ENCODE data around the gene NMNAT2. TPM values are rescaled to one million over a fixed set of nuclear protein-coding genes. Genes with fewer than 3 reads are reported as not detected.
A peak's percentile ranks its signal among the peaks of the same experiment; 100 is the strongest.

NMNAT2 gene
- total RNA-seq, 1 experiment from 2014 or later, result 8.8 TPM

DNA sequence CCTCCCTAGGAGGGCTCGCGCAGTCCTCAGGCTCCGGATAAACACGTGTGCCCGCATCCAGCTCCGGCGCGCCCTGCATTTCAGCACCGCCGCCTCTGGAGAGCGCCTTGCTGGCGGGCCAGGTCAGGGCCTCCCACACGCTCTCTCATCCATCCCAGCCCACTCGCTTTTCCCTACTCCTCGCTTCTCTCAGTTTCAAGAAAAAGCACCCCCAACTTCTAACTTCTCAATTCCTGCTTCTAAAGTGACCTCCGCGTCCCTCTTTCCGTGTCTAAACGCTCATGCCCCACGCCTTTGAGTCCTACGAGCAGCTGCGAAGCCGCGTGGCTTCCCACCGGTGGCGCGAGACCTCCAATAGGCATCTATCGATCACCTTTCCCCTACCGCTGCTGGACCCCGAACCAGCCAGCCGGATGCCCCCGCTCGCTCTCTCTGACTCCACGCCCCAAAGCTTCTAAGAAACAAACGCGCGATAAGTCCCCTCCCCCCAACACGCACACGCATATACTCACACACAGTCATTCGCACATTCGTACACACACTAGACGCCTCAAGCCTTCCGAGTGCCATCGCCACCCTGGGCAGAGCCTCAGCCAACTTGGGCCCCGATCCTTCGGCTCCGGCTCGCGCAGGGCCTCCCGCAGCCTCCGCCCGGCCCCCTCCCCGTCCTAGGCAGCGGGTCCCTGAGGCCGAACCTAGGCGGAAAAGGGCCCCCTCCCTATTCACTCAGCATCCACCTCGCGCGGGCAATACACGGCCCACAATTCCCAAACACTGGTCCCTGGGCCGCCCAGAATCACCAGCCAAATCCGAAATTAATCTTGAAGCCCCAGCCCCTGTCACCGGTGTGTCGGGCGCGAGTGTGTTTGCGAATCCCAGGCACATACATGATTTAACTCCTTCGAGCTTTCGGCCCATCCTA is 1.1 kb downstream of the NMNAT2 start (continued):
- TF ChIP-seq, protein P1, sequence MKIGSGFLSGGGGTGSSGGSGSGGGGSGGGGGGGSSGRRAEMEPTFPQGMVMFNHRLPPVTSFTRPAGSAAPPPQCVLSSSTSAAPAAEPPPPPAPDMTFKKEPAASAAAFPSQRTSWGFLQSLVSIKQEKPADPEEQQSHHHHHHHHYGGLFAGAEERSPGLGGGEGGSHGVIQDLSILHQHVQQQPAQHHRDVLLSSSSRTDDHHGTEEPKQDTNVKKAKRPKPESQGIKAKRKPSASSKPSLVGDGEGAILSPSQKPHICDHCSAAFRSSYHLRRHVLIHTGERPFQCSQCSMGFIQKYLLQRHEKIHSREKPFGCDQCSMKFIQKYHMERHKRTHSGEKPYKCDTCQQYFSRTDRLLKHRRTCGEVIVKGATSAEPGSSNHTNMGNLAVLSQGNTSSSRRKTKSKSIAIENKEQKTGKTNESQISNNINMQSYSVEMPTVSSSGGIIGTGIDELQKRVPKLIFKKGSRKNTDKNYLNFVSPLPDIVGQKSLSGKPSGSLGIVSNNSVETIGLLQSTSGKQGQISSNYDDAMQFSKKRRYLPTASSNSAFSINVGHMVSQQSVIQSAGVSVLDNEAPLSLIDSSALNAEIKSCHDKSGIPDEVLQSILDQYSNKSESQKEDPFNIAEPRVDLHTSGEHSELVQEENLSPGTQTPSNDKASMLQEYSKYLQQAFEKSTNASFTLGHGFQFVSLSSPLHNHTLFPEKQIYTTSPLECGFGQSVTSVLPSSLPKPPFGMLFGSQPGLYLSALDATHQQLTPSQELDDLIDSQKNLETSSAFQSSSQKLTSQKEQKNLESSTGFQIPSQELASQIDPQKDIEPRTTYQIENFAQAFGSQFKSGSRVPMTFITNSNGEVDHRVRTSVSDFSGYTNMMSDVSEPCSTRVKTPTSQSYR (CRISPR knock-in tag; IDR thresholded peaks at IDR 0.05), result 0 out of 2 replicates have a peak, but pooled peaks have one; percentile 74
- TF ChIP-seq EMX1 (CRISPR knock-in tag; IDR thresholded peaks at IDR 0.05) (no peak), NR1H2 (CRISPR knock-in tag; IDR thresholded peaks at IDR 0.05) (no peak), ATF1 (CRISPR knock-in tag; IDR thresholded peaks at IDR 0.05) (no peak)
- TF ChIP-seq, protein P2, sequence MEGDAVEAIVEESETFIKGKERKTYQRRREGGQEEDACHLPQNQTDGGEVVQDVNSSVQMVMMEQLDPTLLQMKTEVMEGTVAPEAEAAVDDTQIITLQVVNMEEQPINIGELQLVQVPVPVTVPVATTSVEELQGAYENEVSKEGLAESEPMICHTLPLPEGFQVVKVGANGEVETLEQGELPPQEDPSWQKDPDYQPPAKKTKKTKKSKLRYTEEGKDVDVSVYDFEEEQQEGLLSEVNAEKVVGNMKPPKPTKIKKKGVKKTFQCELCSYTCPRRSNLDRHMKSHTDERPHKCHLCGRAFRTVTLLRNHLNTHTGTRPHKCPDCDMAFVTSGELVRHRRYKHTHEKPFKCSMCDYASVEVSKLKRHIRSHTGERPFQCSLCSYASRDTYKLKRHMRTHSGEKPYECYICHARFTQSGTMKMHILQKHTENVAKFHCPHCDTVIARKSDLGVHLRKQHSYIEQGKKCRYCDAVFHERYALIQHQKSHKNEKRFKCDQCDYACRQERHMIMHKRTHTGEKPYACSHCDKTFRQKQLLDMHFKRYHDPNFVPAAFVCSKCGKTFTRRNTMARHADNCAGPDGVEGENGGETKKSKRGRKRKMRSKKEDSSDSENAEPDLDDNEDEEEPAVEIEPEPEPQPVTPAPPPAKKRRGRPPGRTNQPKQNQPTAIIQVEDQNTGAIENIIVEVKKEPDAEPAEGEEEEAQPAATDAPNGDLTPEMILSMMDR (IDR thresholded peaks at IDR 0.05), result no peak

DNA sequence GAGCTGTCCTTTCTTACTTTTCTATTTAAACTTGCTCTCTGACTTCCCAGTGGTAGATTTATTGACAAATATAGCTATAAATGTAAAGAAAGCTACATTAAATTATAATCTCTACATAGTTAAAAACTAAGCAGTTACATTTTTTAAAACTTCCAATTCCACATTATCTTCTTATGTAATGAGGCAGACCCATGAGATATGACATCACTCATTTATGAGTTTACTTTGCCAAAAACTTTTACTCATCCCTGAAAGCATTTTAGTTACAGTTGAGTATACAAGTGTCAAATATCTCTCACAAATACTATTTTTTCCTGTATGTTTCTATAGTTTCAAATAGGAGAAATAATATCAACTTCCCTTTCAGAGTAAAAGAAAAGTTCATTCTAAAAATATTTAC is 3.8 kb downstream of the NMNAT2 start:
- Mint-ChIP-seq H3K4me3 (no peak overlapping the region), H3K4me1 (peaks cover 32% of the 10 kb centered on the region), H3K27ac (no peak overlapping the region), H3K27me3 (ENCODE audit: low read depth) (peaks cover 40% of the 10 kb centered on the region), H3K36me3 (no peaks in the 10 kb centered on the region), H3K9me3 (peaks cover 3% of the 10 kb centered on the region)
- ATAC-seq, result no peak
- TF ChIP-seq ZNF263 (CRISPR knock-in tag; IDR thresholded peaks at IDR 0.05; ENCODE audit: low read depth) (no peak), ZNF416 (CRISPR knock-in tag; IDR thresholded peaks at IDR 0.05) (no peak), SP1 (CRISPR knock-in tag; conservative IDR thresholded peaks at IDR 0.05) (no peak), NFE2L1 (CRISPR knock-in tag; IDR thresholded peaks at IDR 0.05) (no peak), ZNF317 (CRISPR knock-in tag; IDR thresholded peaks at IDR 0.05; ENCODE audit: borderline replicate concordance, low read depth) (no peak)
- TF ChIP-seq, protein P3, sequence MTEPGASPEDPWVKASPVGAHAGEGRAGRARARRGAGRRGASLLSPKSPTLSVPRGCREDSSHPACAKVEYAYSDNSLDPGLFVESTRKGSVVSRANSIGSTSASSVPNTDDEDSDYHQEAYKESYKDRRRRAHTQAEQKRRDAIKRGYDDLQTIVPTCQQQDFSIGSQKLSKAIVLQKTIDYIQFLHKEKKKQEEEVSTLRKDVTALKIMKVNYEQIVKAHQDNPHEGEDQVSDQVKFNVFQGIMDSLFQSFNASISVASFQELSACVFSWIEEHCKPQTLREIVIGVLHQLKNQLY (CRISPR knock-in tag; IDR thresholded peaks at IDR 0.05), result no peak
- TF ChIP-seq, protein P4, sequence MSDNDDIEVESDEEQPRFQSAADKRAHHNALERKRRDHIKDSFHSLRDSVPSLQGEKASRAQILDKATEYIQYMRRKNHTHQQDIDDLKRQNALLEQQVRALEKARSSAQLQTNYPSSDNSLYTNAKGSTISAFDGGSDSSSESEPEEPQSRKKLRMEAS (CRISPR knock-in tag; IDR thresholded peaks at IDR 0.05), result no peak
- TF ChIP-seq, protein P5, sequence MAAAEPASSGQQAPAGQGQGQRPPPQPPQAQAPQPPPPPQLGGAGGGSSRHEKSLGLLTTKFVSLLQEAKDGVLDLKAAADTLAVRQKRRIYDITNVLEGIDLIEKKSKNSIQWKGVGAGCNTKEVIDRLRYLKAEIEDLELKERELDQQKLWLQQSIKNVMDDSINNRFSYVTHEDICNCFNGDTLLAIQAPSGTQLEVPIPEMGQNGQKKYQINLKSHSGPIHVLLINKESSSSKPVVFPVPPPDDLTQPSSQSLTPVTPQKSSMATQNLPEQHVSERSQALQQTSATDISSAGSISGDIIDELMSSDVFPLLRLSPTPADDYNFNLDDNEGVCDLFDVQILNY (CRISPR knock-in tag; IDR thresholded peaks at IDR 0.05), result no peak
- CTCF ChIA-PET, result no interaction called here
- no peak for DNase-seq (ENCODE audit: low spot score)
- POLR2A ChIA-PET, result no interaction called here

DNA sequence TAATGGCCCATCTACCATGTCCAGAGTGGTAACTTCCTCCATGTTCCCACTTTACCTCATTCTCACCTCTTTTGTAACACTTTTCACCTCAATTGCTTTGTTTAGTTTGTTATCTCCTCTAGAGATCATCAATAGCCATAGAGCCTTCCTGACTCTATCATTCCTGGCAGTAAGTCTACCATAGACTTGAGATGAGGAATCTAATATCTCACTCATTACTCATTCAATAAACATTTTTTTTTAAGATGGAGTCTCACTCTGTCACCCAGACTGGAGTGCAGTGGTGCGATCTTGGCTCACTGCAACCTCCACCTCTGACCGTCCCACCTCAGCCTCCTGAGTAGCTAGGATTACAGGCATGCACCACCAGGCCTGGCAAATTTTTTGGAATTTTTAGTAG is 7.1 kb downstream of the NMNAT2 start:
- Mint-ChIP-seq H3K9me3 (peaks cover 3% of the 10 kb centered on the region), H3K4me3 (no peak overlapping the region), H3K4me1 (peaks cover 10% of the 10 kb centered on the region), H3K27ac (no peak overlapping the region), H3K27me3 (ENCODE audit: low read depth) (peaks cover 8% of the 10 kb centered on the region), H3K36me3 (no peaks in the 10 kb centered on the region)
- DNase-seq (ENCODE audit: low spot score) (no peak), ATAC-seq (no peak)
- ChIA-PET POLR2A (no interaction called here), CTCF (no interaction called here)
- TF ChIP-seq TEAD1 (CRISPR knock-in tag; IDR thresholded peaks at IDR 0.05) (no peak), ZBTB21 (CRISPR knock-in tag; IDR thresholded peaks at IDR 0.05; ENCODE audit: borderline replicate concordance) (no peak), ZNF219 (CRISPR knock-in tag; IDR thresholded peaks at IDR 0.05; ENCODE audit: borderline replicate concordance) (no peak), ZNF138 (CRISPR knock-in tag; conservative IDR thresholded peaks at IDR 0.05) (no peak)
- TF ChIP-seq, protein P6, sequence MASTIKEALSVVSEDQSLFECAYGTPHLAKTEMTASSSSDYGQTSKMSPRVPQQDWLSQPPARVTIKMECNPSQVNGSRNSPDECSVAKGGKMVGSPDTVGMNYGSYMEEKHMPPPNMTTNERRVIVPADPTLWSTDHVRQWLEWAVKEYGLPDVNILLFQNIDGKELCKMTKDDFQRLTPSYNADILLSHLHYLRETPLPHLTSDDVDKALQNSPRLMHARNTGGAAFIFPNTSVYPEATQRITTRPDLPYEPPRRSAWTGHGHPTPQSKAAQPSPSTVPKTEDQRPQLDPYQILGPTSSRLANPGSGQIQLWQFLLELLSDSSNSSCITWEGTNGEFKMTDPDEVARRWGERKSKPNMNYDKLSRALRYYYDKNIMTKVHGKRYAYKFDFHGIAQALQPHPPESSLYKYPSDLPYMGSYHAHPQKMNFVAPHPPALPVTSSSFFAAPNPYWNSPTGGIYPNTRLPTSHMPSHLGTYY (CRISPR knock-in tag; IDR thresholded peaks at IDR 0.05), result no peak
- TF ChIP-seq, protein P7, sequence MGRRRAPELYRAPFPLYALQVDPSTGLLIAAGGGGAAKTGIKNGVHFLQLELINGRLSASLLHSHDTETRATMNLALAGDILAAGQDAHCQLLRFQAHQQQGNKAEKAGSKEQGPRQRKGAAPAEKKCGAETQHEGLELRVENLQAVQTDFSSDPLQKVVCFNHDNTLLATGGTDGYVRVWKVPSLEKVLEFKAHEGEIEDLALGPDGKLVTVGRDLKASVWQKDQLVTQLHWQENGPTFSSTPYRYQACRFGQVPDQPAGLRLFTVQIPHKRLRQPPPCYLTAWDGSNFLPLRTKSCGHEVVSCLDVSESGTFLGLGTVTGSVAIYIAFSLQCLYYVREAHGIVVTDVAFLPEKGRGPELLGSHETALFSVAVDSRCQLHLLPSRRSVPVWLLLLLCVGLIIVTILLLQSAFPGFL (CRISPR knock-in tag; IDR thresholded peaks at IDR 0.05; ENCODE audit: borderline replicate concordance), result no peak
- TF ChIP-seq, protein P8, sequence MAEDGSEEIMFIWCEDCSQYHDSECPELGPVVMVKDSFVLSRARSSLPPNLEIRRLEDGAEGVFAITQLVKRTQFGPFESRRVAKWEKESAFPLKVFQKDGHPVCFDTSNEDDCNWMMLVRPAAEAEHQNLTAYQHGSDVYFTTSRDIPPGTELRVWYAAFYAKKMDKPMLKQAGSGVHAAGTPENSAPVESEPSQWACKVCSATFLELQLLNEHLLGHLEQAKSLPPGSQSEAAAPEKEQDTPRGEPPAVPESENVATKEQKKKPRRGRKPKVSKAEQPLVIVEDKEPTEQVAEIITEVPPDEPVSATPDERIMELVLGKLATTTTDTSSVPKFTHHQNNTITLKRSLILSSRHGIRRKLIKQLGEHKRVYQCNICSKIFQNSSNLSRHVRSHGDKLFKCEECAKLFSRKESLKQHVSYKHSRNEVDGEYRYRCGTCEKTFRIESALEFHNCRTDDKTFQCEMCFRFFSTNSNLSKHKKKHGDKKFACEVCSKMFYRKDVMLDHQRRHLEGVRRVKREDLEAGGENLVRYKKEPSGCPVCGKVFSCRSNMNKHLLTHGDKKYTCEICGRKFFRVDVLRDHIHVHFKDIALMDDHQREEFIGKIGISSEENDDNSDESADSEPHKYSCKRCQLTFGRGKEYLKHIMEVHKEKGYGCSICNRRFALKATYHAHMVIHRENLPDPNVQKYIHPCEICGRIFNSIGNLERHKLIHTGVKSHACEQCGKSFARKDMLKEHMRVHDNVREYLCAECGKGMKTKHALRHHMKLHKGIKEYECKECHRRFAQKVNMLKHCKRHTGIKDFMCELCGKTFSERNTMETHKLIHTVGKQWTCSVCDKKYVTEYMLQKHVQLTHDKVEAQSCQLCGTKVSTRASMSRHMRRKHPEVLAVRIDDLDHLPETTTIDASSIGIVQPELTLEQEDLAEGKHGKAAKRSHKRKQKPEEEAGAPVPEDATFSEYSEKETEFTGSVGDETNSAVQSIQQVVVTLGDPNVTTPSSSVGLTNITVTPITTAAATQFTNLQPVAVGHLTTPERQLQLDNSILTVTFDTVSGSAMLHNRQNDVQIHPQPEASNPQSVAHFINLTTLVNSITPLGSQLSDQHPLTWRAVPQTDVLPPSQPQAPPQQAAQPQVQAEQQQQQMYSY (CRISPR knock-in tag; IDR thresholded peaks at IDR 0.05), result no peak
